ENCODE data around the gene NACC2.

GRCh38 chr9:135978642-135979546 lies 116.2 kb downstream of the NACC2 start:
- no peak for TF ChIP-seq ZMIZ1 (IDR thresholded peaks at IDR 0.05; ENCODE audit: low read depth in 2 of 2, low read length in 2 of 2)
- TF ChIP-seq FOXK2 (conservative IDR thresholded peaks at IDR 0.05 in 1 of 2, IDR thresholded peaks at IDR 0.05 in 1 of 2; ENCODE audit: low read depth in 2 of 2), result no peak
- no peak for TF ChIP-seq PTBP1 (IDR thresholded peaks at IDR 0.05; ENCODE audit: low read depth, low read length)

Data from K562 (cell line).